T-helper 2 cell treated with Interferon-gamma antibody and Interleukin-4, amounts not matched to agents 5 μg/mL and 100 μg/mL, for 36 hours (primary cell): ENCODE results near the gene SLC13A2.
"Not testable (repeated sequence)": the region's sequence is repeated elsewhere in the genome, so short reads cannot be mapped to it uniquely, and the experiment has no call there.

Experiments
- DNase-seq: peaks from one replicate; pipeline ENCODE4 v3.0.0; 2021; ENCODE audit warnings: low spot score
- H3K27ac Mint-ChIP-seq: one replicate; pipeline ENCODE4 v1.8.0; 2021; ENCODE audit warnings: mild to moderate bottlenecking, mixed read lengths
- H3K27me3 Mint-ChIP-seq: one replicate; pipeline ENCODE4 v1.8.0; 2021; ENCODE audit warnings: low read depth, mixed read lengths
- H3K36me3 Mint-ChIP-seq: one replicate; pipeline ENCODE4 v1.8.0; 2021; ENCODE audit warnings: low read depth, mixed read lengths
- H3K4me1 Mint-ChIP-seq: one replicate; pipeline ENCODE4 v1.8.0; 2021; ENCODE audit warnings: low read depth, mixed read lengths
- H3K4me3 Mint-ChIP-seq: one replicate; pipeline ENCODE4 v1.8.0; 2022; ENCODE audit warnings: mild to moderate bottlenecking, moderate library complexity, mixed read lengths
- H3K9me3 Mint-ChIP-seq: one replicate; pipeline ENCODE4 v1.8.0; 2021; ENCODE audit warnings: mixed read lengths

SLC13A2 gene

DNA sequence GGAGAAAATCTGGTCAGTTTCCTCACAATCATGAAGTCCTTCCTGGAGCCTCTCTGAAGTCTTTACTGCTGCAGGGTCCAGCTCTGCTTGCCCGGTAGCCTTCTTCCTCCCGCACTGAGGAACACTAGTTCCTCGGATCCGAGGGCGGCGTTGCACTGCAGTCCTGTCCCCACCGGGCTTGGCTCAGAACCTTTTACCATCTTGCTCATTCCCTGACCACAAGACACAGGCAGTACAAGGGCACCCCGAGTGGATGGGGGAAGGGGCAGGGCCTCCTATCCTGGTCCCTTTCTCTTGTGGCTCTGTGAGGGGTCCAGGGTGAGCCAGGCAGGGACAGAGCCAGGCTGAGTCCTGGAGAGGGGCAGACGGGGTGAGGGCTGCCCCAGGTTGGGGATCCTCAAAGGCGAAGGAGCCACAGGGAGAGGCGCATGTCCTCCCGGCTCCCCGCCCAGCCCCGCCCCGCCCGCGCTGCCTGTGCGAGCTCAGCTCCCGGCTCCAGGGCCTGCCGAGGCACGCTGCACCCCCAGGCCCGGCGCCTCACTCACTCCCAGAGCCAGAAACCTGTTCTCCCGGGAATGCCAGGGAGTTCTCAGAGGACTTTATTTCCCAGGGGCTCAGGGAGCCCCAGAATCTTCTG lies 34.2 kb downstream of the SLC13A2 start:
- Mint-ChIP-seq H3K4me3 (no peak overlapping the region), H3K4me1 (no peaks in the 10 kb centered on the region), H3K27ac (no peak overlapping the region), H3K9me3 (no peaks in the 10 kb centered on the region), H3K36me3 (no peaks in the 10 kb centered on the region), H3K27me3 (peaks cover 16% of the 10 kb centered on the region)
- DNase-seq = no peak

DNA sequence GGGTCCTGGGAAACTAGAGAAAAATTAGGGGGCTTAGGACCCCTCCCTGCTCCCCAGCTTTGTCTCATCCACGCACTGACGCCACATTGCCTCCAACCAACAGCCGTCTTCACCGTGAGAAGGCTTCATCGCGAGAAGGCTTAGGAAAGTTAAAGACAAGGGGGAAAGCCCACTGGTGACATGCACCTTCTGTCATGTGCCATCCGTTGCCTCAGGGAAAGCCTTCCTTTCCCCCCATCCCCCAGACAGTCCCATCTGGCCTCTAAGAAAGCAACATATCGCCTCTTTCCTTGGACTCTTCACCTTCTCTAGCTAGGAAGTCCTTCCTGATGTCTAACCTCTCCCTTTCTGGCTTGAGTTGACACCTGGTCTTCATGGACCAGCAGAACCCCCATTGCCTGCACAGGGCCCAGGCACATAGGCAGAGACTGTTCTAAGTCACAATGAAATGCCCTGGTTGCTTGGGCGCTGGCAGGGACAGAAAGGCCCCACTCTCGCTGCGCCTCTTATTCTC lies 34.8 kb downstream of the SLC13A2 start:
- Mint-ChIP-seq H3K4me3 (no peak overlapping the region), H3K9me3 (no peaks in the 10 kb centered on the region), H3K36me3 (no peaks in the 10 kb centered on the region), H3K27ac (no peak overlapping the region), H3K27me3 (peaks cover 16% of the 10 kb centered on the region), H3K4me1 (no peaks in the 10 kb centered on the region)
- no peak for DNase-seq

DNA sequence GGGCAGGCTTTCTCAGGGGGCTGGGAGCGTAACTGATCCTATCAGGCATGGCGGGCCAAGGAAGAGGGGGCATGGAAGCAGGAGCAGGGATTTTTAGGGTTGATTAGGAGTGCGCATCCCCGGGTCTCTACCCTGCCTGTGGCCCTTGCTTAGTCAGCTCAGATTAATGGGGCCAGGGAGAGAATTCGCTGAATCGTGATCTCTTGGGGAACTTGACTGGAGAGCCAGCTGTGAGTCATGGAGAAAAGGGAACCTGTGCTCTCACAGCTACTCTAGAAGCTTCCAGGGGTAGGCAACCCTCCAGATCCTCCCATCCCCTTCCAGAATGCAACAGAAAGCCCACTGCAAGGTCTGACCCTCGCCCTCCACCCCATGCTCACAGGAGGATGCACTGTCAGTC lies 36.3 kb downstream of the SLC13A2 start:
- DNase-seq = no peak
- Mint-ChIP-seq H3K4me3 (no peak overlapping the region), H3K9me3 (no peaks in the 10 kb centered on the region), H3K4me1 (no peaks in the 10 kb centered on the region), H3K27ac (no peak overlapping the region), H3K36me3 (no peaks in the 10 kb centered on the region), H3K27me3 (peaks cover 10% of the 10 kb centered on the region)

DNA sequence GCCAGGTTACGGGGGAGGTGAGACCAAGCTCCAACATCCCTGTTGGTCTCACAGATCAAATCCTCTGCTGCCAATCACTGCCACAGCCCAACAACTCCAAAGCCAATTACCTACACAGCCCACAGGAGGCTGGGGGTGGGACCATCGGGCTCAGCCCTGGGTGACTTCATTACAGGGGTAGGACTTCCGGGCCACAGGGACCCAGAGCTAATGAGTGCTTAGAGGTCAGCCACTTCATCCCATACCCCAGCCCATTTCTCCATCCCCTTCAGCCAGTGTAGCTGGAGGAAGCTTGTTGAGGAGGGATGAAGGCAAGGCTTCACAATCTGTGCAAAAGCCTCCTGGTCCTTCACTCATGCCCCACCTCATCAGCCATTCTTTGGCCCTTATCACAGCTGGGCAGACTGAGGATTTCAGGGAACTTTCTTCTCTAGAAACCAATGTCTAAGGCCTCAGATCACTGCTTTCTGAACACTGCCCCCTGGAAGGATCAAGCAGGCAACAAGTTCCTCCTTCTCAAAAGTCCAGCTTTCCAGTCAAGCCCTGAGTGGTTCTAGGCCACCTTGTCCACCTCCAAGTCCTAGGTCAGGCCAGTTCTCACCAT lies 38.5 kb downstream of the SLC13A2 start:
- no peak overlapping the region for H3K27ac Mint-ChIP-seq
- H3K9me3 Mint-ChIP-seq = no peaks in the 10 kb centered on the region
- H3K36me3 Mint-ChIP-seq = no peaks in the 10 kb centered on the region
- DNase-seq = no peak
- no peaks in the 10 kb centered on the region for H3K4me1 Mint-ChIP-seq
- no peak overlapping the region for H3K4me3 Mint-ChIP-seq
- H3K27me3 Mint-ChIP-seq = peaks cover 8% of the 10 kb centered on the region

DNA sequence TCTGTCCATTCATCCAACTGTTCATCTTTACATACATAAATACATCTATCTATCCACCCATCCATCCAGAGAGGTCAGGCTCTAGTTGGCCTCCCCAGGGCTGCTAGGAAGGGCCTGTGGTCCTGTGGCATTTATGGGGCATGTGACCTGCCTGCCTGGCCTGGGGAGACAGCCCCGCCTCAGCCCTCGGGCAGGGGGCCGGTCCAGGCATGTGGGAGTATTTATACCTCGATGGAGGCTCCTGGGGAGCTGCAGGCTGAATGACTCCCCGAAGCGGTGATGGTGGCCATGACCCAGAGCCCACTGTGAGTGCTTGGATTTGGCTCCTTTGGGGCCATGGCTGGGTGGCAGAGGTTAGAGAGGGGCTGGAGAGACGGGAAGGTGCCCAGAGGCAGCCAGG lies 40.0 kb downstream of the SLC13A2 start:
- DNase-seq = no peak
- H3K27me3 Mint-ChIP-seq = peaks cover 4% of the 10 kb centered on the region
- no peaks in the 10 kb centered on the region for H3K36me3 Mint-ChIP-seq
- no peak overlapping the region for H3K4me3 Mint-ChIP-seq
- H3K9me3 Mint-ChIP-seq = no peaks in the 10 kb centered on the region
- no peak overlapping the region for H3K27ac Mint-ChIP-seq
- no peaks in the 10 kb centered on the region for H3K4me1 Mint-ChIP-seq

DNA sequence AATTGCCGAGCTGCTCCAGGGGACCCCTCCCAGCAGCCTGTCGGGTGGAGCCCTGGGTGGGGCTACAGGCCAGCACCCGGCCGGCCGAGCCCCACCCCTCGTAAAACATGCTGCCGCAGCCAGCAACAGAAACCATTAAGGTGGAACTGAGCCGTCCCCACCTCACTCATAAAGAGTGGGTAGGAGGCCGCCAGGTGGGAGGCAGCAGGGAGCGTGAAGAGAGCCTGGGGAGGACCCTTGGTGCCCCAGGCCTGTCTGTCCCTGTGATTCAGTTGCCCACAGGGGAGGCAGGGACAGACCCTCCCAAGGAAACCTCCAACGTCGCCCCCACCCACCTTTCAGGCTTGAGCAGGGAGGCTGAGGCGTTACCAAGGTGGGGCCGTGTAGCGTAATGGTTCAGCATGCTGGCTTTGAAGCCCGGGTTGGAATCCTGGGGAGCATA lies 41.1 kb downstream of the SLC13A2 start:
- no peaks in the 10 kb centered on the region for H3K9me3 Mint-ChIP-seq

DNA sequence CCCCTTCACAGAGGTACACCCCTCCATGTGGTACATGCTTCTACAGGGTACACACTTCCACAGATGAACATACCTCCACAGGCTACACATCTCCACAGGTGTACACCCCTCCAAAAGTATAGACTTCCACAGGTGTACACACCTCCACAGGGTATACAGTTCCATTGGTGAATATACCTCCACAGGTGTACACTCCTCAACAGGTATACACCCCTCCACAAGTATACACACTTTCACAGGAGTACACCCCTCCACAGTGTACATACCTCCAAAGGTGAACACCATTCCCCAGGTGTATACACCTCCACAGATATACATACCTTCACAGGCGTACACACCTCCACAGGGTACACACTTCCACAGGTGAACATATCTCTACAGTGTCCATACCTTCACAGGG lies 42.1 kb downstream of the SLC13A2 start:
- no peaks in the 10 kb centered on the region for H3K36me3 Mint-ChIP-seq

More for the DNA sequence above, 41.1 kb downstream of the SLC13A2 start:
- Mint-ChIP-seq H3K4me3 (no peak overlapping the region), H3K36me3 (no peaks in the 10 kb centered on the region), H3K27me3 (peaks cover 5% of the 10 kb centered on the region), H3K27ac (no peak overlapping the region), H3K4me1 (no peaks in the 10 kb centered on the region)
- DNase-seq = no peak

DNA sequence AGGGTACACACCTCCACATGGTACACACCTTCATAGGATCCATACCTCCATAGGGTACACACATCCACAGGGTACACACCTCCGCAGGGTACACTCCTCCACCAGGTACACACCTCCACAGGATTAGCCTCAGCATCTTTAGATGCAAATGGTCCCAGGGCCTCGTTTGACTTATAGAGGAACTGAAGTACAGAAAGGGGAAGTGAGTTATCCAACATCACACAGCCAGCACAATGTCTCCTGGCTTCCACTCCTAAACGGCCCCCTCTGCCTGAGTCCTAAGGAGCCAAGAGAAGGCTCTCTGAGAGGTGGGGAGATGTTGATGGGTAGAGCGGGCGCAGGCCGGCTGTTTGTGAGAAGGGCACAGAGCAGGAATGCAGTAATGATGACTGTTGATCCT lies 44.7 kb downstream of the SLC13A2 start:
- H3K36me3 Mint-ChIP-seq = no peaks in the 10 kb centered on the region
- H3K4me3 Mint-ChIP-seq = no peak overlapping the region
- H3K27ac Mint-ChIP-seq = no peak overlapping the region
- DNase-seq = no peak
- H3K4me1 Mint-ChIP-seq = no peaks in the 10 kb centered on the region
- H3K9me3 Mint-ChIP-seq = no peaks in the 10 kb centered on the region
- H3K27me3 Mint-ChIP-seq = peaks cover 5% of the 10 kb centered on the region

More for the DNA sequence above, 42.1 kb downstream of the SLC13A2 start:
- no peaks in the 10 kb centered on the region for H3K4me1 Mint-ChIP-seq
- H3K9me3 Mint-ChIP-seq = no peaks in the 10 kb centered on the region
- H3K4me3 Mint-ChIP-seq = no peak overlapping the region
- H3K27me3 Mint-ChIP-seq = peaks cover 5% of the 10 kb centered on the region
- no peak overlapping the region for H3K27ac Mint-ChIP-seq
- no peak for DNase-seq

DNA sequence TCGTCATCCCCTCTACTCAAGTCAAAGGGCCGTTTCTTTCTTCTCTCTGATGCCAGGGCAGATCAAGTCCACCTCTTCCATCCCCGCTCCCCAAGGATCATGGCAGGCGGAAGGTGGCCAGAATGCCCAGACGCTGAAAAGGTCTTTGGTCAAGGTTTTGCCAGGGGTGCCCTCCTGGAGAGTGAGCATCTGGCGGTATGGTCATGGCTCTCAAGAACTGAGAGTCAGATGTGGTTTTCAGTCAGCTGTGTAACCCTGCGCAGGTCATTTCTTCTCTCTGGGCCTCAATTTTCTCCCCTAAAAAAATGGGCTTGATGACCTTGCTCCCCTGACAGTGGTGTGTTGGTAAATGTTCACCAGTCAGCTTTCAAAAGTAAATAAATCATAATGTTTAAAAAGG lies 45.1 kb downstream of the SLC13A2 start:
- H3K9me3 Mint-ChIP-seq = no peaks in the 10 kb centered on the region
- H3K4me3 Mint-ChIP-seq = no peak overlapping the region
- no peaks in the 10 kb centered on the region for H3K4me1 Mint-ChIP-seq
- H3K27ac Mint-ChIP-seq = no peak overlapping the region
- H3K27me3 Mint-ChIP-seq = peaks cover 5% of the 10 kb centered on the region
- DNase-seq = no peak
- H3K36me3 Mint-ChIP-seq = no peaks in the 10 kb centered on the region

DNA sequence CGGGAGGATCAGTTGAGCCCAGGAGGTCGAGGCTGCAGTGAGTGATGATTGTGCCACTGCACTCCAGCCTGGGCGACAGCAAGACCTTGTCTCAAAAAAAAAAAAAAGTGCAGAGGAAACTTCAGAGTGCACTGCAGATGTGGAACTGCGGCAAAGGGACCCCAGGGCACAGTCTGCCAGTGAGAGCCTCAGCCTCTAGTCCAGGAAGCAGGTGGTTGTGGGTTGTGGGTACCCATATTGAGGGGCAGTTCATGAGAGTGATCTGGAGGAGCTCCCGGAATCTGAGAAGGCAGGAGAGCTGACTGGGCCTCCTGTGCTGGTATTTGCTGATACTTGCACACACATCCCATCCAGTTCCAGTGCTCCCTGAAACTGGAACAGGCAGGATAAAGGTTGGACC lies 45.8 kb downstream of the SLC13A2 start:
- Mint-ChIP-seq H3K27me3 (peaks cover 5% of the 10 kb centered on the region), H3K9me3 (no peaks in the 10 kb centered on the region), H3K4me3 (no peak overlapping the region), H3K27ac (no peak overlapping the region), H3K36me3 (no peaks in the 10 kb centered on the region), H3K4me1 (no peaks in the 10 kb centered on the region)
- no peak for DNase-seq

DNA sequence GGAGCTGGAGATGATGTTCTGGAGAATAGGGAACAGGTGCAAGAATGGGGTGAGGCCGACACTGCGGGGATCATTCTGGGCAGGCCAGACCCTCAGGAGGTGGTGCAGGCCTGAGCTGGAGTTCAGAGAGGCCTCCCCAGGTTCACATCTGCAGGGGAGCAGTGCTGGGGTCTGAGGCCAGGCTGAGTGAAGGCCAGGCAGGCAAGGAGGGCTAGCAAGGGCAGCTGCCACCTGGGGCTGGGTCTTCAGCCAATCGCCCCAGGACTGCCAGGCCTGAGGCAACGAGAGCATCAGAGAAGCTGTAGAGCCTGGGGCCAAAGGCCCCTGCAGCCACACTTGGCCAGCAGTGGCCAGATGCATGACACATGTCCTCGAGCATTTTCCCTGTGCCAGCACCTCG lies 47.2 kb downstream of the SLC13A2 start:
- Mint-ChIP-seq H3K27me3 (peaks cover 5% of the 10 kb centered on the region), H3K36me3 (no peaks in the 10 kb centered on the region), H3K4me3 (no peak overlapping the region), H3K27ac (no peak overlapping the region), H3K4me1 (no peaks in the 10 kb centered on the region), H3K9me3 (no peaks in the 10 kb centered on the region)
- no peak for DNase-seq

DNA sequence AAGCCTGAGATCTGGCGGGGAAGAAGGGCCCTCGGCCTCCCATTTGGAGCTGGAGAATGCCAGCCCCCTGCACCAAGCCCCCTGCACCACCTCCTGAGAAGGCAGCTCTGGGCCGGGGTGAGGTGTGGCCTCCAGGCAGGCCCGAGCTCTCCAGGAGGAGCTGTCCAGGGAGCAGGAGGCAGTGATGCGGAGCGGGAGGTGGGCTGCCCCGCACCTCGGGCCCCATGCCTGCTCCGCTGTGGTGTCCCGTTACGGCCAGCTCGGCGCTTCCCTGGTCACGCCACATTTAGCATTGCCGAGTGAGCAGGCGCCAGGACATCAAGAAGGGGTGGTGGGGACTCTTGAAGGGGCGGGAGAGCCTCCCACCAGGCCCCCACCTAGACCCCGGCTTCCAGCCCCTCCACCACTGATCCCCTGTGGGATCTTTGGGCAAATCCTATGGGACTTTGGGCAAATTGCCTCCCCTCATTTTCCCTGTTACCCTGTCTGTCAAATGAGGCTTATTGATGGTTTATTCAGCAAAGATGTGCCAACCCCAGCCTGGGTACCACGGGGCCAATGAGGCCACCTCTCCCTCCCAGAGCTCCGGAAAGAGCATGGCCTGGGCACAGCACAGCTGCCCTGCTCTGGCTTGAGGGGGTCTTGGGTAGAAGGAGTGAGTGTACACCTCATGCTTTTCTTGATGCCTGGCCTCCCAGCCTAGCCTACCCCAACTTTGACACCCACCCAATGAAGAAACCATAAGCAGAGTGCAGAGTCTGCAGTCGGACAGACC lies 48.1 kb downstream of the SLC13A2 start:
- no peak overlapping the region for H3K4me3 Mint-ChIP-seq

DNA sequence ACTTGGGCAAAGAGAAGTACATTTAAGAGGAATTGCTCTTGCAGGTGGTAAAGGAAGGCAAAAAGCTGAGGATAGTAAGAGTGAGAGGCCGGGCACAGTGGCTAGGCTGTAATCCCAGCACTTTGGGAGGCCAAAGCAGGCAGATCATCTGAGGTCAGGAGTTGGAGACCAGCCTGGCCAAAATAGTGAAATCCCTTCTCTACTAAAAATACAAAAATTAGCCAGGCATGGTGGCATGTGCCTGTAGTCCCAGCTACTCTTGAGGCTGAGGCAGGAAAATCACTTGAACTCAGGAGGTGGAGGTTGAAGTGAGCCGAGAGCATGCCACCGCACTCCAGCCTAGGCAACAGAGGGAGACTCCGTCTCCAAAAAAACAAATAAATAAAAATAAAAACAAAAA lies 48.8 kb downstream of the SLC13A2 start:
- not testable (repeated sequence) for H3K9me3 Mint-ChIP-seq, H3K27me3 Mint-ChIP-seq, H3K36me3 Mint-ChIP-seq, H3K4me1 Mint-ChIP-seq, H3K4me3 Mint-ChIP-seq, H3K27ac Mint-ChIP-seq, DNase-seq

More for the DNA sequence above, 48.1 kb downstream of the SLC13A2 start:
- Mint-ChIP-seq H3K27me3 (peaks cover 5% of the 10 kb centered on the region), H3K36me3 (no peaks in the 10 kb centered on the region), H3K9me3 (no peaks in the 10 kb centered on the region), H3K27ac (no peak overlapping the region), H3K4me1 (no peaks in the 10 kb centered on the region)
- no peak for DNase-seq

DNA sequence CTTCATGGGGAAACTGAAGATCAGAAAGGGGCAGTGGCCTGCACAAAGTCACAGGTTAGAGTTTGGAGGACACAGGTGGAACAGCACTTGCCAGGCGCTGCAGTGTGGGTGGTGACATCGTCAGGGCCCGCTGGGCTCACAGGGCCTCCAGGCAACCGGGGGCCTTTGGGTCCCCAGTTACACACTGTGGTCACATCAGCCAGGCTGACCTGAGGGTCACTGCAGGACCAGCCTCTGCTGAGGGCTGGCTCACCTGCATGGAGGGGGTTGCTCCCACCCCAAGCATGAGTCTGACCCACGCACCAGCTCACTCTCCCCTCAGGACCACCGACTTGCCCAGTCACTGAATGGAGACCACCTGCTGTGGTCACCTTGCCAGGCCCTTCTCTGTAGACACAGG lies 49.7 kb downstream of the SLC13A2 start:
- DNase-seq = no peak
- H3K9me3 Mint-ChIP-seq = no peaks in the 10 kb centered on the region
- H3K27ac Mint-ChIP-seq = no peak overlapping the region
- no peak overlapping the region for H3K4me3 Mint-ChIP-seq
- H3K4me1 Mint-ChIP-seq = no peaks in the 10 kb centered on the region
- no peaks in the 10 kb centered on the region for H3K36me3 Mint-ChIP-seq
- peaks cover 5% of the 10 kb centered on the region for H3K27me3 Mint-ChIP-seq
